ENCODE data around the gene CD22.
"Not testable (repeated sequence)": the region's sequence is repeated elsewhere in the genome, so short reads cannot be mapped to it uniquely, and the experiment has no call there.

Gene CD22

GRCh38 chr19:35328851-35329285, at the start of gene CD22:
TSS of gene CD22 (plus strand) at chr19:35329187. CDS start at chr19:35332041, 2,854 bp downstream.
- no peak for DNase-seq

- DNase-seq: no peak
These were observed 49.6 kb upstream of the CD22 start for GRCh38 chr19:35279374-35279773.

DNA sequence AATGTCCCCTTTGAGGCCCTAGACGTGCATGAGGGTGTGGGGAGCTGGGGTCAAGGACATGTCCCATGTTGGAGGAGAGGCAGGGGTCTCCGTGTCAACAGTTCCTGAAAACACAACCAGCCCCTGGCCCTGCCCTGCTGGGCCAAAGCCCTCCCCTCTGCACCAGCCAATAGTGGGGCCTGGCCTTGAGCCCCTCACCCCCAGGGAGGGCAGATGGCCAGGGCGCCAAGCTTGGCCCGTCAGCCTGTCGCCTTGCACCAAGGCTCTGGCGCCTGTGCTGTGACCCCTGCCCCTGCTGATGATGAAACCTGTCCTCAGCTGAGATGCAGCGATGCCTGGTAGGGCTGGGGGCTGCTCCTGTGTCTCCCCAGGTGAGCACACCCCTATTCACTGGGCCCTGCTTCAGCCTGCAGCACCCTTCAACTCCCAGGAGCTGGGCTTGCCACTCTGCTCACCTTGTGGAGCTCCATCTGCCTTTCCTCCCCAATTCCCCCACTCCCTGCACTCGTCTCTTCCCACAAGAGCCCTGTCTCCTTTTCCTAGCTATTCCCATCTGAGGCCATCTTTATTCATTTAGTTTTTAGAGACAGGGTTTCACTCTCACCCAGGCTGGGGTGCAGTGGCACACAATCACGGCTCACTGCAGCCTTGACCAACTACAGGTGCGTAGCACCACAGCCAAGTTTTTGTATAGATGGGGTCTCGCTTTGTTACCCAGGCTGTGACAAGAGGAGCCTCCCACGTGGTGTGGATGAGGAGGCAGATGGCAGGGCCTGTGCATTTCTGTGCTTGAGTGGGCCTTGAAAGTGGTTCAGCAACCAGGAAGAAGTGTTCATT, 48.8 kb upstream of the CD22 start:
- no peak for DNase-seq

GRCh38 chr19:35281303-35281702, 47.7 kb upstream of the CD22 start:
- DNase-seq: no peak

DNA sequence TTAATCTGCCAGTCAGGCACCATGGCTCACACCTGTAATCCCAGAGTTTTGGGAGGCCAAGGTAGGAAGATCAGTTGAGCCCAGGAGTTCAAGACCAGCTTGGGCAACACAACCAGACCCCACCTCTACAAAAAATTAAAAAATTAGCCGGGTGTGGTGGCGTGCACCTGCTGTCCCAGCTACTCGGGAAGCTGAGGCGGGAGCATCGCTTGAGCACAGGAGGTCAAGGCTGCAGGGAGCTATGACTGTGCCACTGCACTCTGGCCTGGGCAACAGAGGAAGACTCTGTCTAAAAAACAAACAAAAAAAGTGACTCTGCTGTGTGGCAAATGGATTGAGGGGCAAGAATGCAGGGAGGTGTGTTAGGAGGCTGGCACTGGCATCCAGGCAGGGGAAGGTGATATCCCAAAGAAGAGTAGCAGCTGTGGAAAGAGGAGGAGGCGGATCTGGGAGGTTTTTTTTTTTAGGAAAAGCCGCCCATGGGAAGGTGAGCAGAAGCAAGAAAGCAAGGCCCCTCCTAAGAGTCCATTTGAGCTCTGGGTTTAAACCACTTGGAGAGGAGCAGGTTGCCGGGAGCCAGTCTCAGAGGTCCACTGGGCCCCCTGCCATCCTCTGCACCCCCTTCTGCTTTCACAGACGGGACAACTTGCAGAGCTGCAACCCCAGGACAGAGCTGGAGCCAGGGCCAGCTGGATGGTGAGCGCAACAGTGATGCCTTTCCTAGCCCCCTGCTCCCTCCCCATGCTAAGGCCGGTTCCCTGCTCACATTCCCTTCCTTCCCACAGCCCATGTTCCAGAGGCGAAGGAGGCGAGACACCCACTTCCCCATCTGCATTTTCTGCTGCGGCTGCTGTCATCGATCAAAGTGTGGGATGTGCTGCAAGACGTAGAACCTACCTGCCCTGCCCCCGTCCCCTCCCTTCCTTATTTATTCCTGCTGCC, 44.6 kb upstream of the CD22 start:
- DNase-seq: no peak

GRCh38 chr19:35285095-35285449, 43.9 kb upstream of the CD22 start:
- no peak for DNase-seq

DNA sequence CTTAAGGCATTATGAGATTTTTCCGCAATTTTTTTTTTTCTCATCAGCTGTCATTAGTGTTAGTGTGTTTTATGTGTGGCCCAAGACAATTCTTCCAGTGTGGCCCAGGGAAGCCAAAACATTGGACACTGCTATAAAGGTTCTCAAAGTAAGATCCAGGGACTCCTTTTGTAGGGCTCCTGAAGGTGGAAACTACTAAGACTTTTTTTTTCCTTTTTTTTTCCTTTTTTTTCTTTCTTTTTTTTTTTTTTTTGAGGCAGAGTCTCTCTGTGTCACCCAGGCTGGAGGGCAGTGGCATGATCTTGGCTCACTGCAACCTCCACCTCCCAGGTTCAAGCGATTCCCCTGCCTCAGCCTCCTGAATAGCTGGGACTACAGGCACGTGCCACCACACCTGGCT, 43.5 kb upstream of the CD22 start:
- DNase-seq: not testable (repeated sequence)

DNA sequence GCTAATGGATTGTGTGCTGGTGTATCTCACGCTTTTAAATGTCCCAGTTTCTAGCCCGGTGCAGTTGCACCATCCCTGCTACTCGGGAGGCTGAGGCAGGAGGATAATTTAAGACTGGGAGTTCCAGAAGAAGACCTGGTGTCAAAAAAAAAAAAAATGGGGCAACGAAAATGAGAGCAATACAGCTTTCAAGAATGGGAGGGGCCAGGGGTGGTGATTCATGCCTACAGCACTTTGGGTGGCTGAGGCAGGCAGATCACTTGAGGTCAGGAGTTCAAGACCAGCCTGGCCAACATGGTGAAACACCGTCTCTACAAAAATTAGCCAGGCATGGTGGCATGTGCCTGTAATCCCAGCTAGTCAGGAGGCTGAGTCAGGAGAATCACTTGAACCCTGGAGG, 42.9 kb upstream of the CD22 start:
- DNase-seq: not testable (repeated sequence)

DNA sequence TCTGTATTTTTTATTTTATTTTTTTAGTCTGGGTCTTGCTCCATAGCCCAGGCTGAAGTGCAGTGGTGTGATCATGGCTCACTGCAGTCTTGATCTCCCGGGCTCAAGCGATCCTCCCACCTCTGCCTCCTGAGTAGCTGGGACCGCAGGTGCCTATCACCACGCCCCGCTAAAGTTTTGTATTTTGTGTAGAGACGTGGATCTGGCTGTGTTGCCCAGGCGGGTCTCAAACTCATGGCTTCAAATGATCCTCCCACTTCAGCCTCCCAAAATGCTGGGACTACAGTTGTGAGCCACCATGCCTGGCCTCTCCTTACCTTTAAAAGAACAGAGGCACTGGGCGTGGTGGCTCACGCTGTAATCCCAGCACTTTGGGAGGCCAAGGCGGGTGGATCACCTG, 41.3 kb upstream of the CD22 start:
- DNase-seq: no peak

DNA sequence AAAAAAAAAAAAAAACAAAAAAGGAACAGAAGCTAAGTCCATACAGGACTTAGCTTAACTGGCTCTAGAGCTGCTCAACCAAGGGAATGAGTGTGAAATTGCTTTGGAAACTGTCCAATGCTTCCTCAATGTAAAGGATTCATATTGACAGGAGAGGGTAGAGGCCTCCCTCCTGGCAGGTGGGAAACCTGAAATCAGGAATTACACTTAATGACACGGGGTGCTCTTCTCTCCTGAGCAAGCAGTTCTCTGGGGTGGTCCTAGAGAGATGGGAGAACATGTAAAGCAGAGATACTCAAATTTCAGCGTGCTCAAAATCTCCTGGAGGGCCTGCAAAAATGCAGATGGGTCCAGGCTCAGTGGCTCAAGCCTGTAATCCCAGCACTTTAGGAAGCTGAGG, 40.7 kb upstream of the CD22 start:
- DNase-seq: no peak

DNA sequence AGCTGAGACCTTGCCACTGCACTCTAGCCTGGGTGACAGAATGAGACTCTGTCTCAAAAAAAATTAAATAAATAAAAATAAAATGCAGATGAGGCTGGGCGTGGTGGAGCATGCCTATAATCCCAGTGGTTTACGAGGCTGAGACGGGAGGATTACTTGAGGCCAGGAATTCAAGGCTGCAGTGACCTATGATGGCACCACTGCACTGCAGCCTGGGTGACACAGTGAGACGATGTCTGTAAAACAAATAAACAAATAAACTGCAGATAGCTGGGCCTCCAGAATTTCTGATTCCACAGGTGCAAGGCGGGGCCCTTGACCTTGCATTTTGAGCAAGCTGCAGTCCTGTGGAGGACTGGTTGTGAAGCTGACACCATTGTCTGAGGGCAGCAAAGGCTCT, 40.1 kb upstream of the CD22 start:
- no peak for DNase-seq

DNA sequence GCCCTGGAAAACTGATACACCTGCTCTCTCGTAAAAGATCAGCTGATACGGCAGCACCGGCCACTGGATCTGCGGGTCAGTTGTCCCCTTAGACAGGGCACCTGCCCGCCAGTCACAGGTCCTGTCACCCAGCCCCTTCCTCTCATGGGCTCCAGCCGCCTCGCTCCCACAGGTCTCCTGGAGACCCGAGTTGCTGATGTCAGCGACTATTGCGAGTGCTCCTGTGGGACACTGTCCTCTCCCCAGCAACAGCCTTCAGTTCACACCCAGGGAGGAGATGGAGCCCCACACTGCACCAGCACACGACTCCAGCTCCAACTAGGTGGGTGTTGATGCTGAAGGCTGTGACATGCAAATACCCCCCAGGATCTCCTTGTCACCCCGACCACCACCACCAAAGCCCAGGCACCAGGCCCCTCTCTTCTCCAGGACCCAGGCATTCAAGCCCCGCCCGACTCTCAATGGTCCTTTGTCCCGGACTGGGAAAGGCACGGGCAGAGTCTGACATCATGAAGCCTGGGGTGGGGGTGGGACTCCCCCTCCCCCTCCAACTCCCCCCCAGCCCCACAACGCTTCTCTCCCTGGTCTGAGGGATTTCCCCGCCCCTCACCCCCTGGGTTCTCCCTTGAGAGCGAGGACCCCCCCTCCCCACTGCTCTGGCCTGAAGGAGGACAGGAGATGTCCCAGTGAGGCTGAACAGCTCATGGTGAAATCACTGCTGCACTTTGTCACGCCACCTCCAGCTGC, 38.4 kb upstream of the CD22 start:
- DNase-seq: no peak

DNA sequence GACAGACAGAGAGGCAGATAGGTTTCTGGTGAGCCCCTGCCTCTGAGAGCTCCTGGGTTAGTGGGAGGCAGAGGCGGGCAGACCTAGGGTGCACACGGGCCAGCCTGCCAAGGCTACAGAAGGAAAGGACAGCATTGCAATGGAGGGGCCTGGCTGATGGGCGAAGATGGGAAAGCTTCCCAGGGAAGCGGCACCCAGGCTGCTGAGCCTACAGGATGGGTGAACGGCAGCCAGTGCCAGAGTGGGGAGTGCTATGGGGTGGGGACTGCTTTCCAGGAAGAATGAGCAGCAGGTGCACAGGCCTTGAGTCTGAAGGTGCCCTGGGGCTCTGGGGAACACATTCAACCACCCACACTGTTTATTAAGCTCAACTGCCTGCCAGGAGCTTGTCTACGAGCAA, 37.7 kb upstream of the CD22 start:
- no peak for DNase-seq

DNA sequence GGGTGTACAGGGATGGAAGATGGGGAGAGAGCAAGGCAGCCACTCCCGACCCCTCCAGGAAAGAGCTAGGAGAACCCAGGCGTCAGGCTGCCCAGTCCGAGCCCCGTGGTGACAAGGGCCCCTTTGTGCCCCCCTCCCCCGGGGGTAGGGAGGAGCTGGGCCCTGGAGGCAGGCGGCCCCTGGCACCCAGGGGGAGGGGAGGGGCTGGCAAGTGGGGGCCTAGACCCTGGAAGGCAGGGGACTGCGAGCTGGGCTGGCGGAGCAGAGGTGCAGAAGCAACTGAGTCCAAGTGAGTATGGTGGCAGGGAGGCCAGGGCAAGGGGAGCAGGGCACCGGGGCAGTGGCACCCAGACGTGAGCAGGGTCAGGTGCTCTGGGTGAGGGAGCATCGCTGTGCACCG, 37.1 kb upstream of the CD22 start, which contains the start of gene MAG:
Gene MAG, plus strand, starts transcription at position 246 of the 400 bp plus-strand sequence. CDS start 3,248 bp downstream, outside the sequence.
- no peak for DNase-seq

- DNase-seq: no peak
These were observed 36.3 kb upstream of the CD22 start for GRCh38 chr19:35292421-35293362.

DNA sequence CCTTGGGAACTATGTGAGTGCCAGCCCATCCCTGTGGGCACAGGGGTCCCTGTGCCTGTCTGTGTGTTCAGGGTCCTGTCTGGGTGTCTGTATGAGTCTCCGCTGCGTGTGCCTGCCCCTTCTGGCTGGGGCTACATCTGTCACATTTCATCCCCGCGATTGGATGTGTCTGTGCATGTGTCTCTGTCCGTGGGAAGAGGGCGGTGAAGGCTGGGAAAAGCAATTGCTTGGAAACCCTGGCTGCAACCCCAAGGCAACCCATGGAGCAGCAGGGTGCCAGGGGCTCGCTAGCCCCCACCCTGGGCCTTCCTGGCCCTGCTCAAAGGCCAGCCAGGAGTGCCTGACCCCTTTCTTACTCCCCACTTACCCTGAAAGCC, 35.6 kb upstream of the CD22 start:
- no peak for DNase-seq

DNA sequence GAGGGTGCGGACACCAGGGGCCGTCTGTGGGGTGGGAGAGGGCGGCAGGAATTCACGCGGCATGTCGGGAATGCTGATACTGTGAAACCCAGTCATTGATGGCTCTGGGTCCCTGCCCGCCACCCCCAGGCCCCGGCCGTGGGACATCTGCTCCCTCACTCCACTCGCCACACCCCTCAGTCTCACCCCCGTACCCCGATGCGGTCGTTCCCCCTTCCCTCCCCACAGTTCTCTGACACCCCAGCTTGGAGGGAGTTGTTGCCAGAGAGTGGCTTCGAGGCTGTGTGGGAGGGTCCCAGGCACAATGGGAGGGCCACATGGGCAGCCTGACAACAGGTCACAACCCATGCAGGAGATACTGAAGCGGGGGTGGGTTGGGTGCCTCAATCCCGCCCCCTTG, 35.2 kb upstream of the CD22 start:
- DNase-seq: no peak

DNA sequence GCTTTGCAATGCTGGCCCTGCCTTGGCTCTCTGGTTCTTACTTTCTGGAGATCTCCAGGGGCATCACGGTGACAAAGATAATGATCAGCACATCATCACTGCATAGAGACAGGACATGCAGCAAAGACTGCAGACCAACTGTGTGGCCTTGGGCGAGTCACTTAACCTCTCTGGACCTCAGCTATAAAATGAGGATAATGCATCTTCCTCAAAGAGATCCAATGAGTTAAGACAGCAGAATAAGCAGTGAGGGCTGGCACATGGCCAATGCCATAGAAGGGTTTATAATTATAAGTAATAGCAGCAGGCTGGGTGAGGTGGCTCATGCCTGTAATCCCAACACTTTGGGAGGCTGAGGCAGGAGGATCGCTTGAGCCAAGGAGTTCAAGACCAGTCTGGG, 34.7 kb upstream of the CD22 start:
- DNase-seq: no peak

DNA sequence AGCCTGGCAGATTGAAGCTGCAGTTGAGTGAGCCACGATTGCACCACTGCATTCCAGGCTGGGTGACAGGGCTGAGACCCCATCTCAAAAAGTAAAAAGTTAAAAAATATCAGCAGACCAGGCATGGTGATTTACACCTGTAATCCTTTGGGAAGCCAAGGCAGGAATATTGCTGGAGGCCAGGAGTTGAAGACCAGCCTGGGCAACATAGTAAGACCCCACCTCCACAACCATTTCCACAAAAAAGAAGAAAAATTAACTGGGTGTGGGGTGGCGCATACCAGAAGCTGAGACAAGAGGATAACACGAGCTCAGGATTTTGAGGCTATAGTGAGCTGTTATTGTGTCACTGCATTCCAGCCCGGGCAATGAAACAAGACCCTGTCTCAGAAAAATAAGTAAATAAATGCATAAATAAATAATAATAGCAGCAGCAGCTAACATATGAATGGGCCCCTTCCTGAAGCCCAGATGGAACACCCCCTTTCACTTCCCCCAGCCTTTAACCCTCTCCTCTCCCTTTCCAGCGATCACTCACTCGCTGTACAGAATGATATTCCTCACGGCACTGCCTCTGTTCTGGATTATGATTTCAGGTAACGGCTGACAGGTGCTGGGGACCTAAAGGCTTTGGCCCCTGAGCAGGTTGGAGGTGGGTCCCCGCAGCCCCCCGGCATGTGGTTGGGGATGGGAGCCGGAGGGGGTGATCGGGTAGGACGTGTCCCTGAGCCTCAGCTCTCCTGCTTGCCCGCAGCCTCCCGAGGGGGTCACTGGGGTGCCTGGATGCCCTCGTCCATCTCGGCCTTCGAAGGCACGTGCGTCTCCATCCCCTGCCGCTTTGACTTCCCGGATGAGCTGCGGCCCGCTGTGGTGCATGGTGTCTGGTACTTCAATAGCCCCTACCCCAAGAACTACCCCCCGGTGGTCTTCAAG, 33.9 kb upstream of the CD22 start:
- DNase-seq: no peak

- DNase-seq: no peak
These were observed 33.1 kb upstream of the CD22 start for GRCh38 chr19:35295792-35296462.
